Epithelial cell of esophagus (primary cell): Measurements from ENCODE around the gene GPC6.

Experiments used
- DNase-seq: peaks from one replicate; pipeline ENCODE4 v3.0.0; 2010; ENCODE audit warnings: low read depth
- H3K4me3 ChIP-seq: 2 replicates; pipeline ENCODE4 v1.5.1; 2011; ENCODE audit warnings: mild to moderate bottlenecking, low read length, control low read depth
- CTCF ChIP-seq: IDR thresholded peaks from 2 replicates; pipeline ENCODE4 v1.5.1; 2011; ENCODE audit warnings: low read depth, mild to moderate bottlenecking, low read length, control low read depth, inconsistent platforms; ENCODE audit not compliant: insufficient read depth; ENCODE audit errors: missing control alignments

The GPC6 gene

GRCh38 chr13:94328381-94329041 lies 1101.9 kb downstream of the GPC6 start:
- no peak for DNase-seq
- H3K4me3 ChIP-seq: no peak overlapping the region
- no peak for TF ChIP-seq CTCF

- TF ChIP-seq CTCF: no peak
- no peak for DNase-seq
- no peak overlapping the region for H3K4me3 ChIP-seq
Observed at GRCh38 chr13:94329277-94329676, 1102.7 kb downstream of the GPC6 start.

- peak; percentile 90 for DNase-seq
- H3K4me3 ChIP-seq: no peak overlapping the region
- TF ChIP-seq CTCF: no peak
Observed at GRCh38 chr13:94329754-94330551, 1103.3 kb downstream of the GPC6 start.

GRCh38 chr13:94330552-94331071 lies 1104.0 kb downstream of the GPC6 start:
- DNase-seq: peak; percentile 65
- no peak for TF ChIP-seq CTCF

GRCh38 chr13:94331281-94331680 lies 1104.7 kb downstream of the GPC6 start:
- DNase-seq: no peak
- H3K4me3 ChIP-seq: no peak overlapping the region
- no peak for TF ChIP-seq CTCF

More at GRCh38 chr13:94330552-94331071, 1104.0 kb downstream of the GPC6 start:
- H3K4me3 ChIP-seq: no peak overlapping the region

GRCh38 chr13:94332359-94333096 lies 1105.9 kb downstream of the GPC6 start:
- no peak overlapping the region for H3K4me3 ChIP-seq
- no peak for DNase-seq
- TF ChIP-seq CTCF: no peak
